ENCODE data around the gene FAM43A. TPM values are rescaled to one million over a fixed set of nuclear protein-coding genes. Genes with fewer than 3 reads are reported as not detected.

Gene FAM43A
- total RNA-seq, 1 experiment from 2014 or later: 1.3 TPM

- peak overlapping the region; percentile 82 for H3K4me3 Mint-ChIP-seq (ENCODE audit: unreplicated experiment)
- H3K9me3 Mint-ChIP-seq (ENCODE audit: unreplicated experiment): no peaks in the 10 kb centered on the region
- no peak for TF ChIP-seq CTCF (IDR thresholded peaks at IDR 0.05; ENCODE audit: unreplicated experiment)
- peaks cover 40% of the 10 kb centered on the region for H3K4me1 Mint-ChIP-seq (ENCODE audit: insufficient read depth, unreplicated experiment)
- no peaks in the 10 kb centered on the region for H3K27me3 Mint-ChIP-seq (ENCODE audit: insufficient read depth, unreplicated experiment)
- no peak for DNase-seq (ENCODE audit: unreplicated experiment)
- intact Hi-C loops (cut with micrococcal nuclease): no loop called here
- CTCF ChIA-PET: interaction anchor here (0.6 to 1.9 kb wide), 8 partner anchors 165 to 583 kb away, joined by 3 to 6 read pairs (median 3); no protein-coding TSS in a partner anchor
- no TSS peak for BruUV-seq (replicated peaks)
- POLR2A ChIA-PET: interaction anchor here (0.9 to 2.1 kb wide), 14 partner anchors 12 to 584 kb away, joined by 3 to 19 read pairs (median 4); partner anchors contain the start of genes LSG1 and XXYLT1
- no peak overlapping the region for H3K27ac Mint-ChIP-seq (ENCODE audit: low read depth, unreplicated experiment)
- H3K36me3 Mint-ChIP-seq (ENCODE audit: insufficient read depth, unreplicated experiment): no peaks in the 10 kb centered on the region
These were observed 1.3 kb downstream of the FAM43A start for GRCh38 chr3:194686816-194687637.

- intact Hi-C loops (cut with micrococcal nuclease): no loop called here
- ChIA-PET POLR2A (interaction anchor here (1.2 to 1.6 kb wide), 4 partner anchors 12 to 500 kb away, joined by 3 to 8 read pairs (median 5); no protein-coding TSS in a partner anchor), CTCF (interaction anchor here (0.6 to 1.9 kb wide), 4 partner anchors 216 to 582 kb away, joined by 3 to 6 read pairs (median 4); no protein-coding TSS in a partner anchor)
- H3K36me3 Mint-ChIP-seq (ENCODE audit: insufficient read depth, unreplicated experiment): no peaks in the 10 kb centered on the region
- H3K27ac Mint-ChIP-seq (ENCODE audit: low read depth, unreplicated experiment): no peak overlapping the region
- H3K4me3 Mint-ChIP-seq (ENCODE audit: unreplicated experiment): no peak overlapping the region
- BruUV-seq (replicated peaks): no TSS peak
- no peak for DNase-seq (ENCODE audit: unreplicated experiment)
- no peaks in the 10 kb centered on the region for H3K27me3 Mint-ChIP-seq (ENCODE audit: insufficient read depth, unreplicated experiment)
- H3K4me1 Mint-ChIP-seq (ENCODE audit: insufficient read depth, unreplicated experiment): peaks cover 39% of the 10 kb centered on the region
- no peaks in the 10 kb centered on the region for H3K9me3 Mint-ChIP-seq (ENCODE audit: unreplicated experiment)
- TF ChIP-seq CTCF (IDR thresholded peaks at IDR 0.05; ENCODE audit: unreplicated experiment): no peak
These were observed 2.0 kb downstream of the FAM43A start for GRCh38 chr3:194687638-194688199.

GRCh38 chr3:194688200-194688740 is 2.6 kb downstream of the FAM43A start:
- no peak for DNase-seq (ENCODE audit: unreplicated experiment)
- no peak for TF ChIP-seq CTCF (IDR thresholded peaks at IDR 0.05; ENCODE audit: unreplicated experiment)
- no peaks in the 10 kb centered on the region for H3K36me3 Mint-ChIP-seq (ENCODE audit: insufficient read depth, unreplicated experiment)
- POLR2A ChIA-PET: interaction anchor here (1.5 kb wide), 1 partner anchor 183 kb away, joined by 7 read pairs; no protein-coding TSS in a partner anchor
- H3K9me3 Mint-ChIP-seq (ENCODE audit: unreplicated experiment): no peaks in the 10 kb centered on the region
- CTCF ChIA-PET: no interaction called here
- intact Hi-C loops (cut with micrococcal nuclease): no loop called here
- H3K4me3 Mint-ChIP-seq (ENCODE audit: unreplicated experiment): no peak overlapping the region
- no peaks in the 10 kb centered on the region for H3K27me3 Mint-ChIP-seq (ENCODE audit: insufficient read depth, unreplicated experiment)
- no peak overlapping the region for H3K27ac Mint-ChIP-seq (ENCODE audit: low read depth, unreplicated experiment)
- H3K4me1 Mint-ChIP-seq (ENCODE audit: insufficient read depth, unreplicated experiment): peaks cover 34% of the 10 kb centered on the region
- BruUV-seq (replicated peaks): no TSS peak

GRCh38 chr3:194688946-194689345 is 3.3 kb downstream of the FAM43A start:
- CTCF ChIA-PET: no interaction called here
- no peak for DNase-seq (ENCODE audit: unreplicated experiment)
- no peaks in the 10 kb centered on the region for H3K27me3 Mint-ChIP-seq (ENCODE audit: insufficient read depth, unreplicated experiment)
- no TSS peak for BruUV-seq (replicated peaks)
- POLR2A ChIA-PET: interaction anchor here (1.0 kb wide), 1 partner anchor 497 kb away, joined by 3 read pairs; no protein-coding TSS in a partner anchor
- no peaks in the 10 kb centered on the region for H3K9me3 Mint-ChIP-seq (ENCODE audit: unreplicated experiment)
- no peaks in the 10 kb centered on the region for H3K36me3 Mint-ChIP-seq (ENCODE audit: insufficient read depth, unreplicated experiment)
- H3K4me1 Mint-ChIP-seq (ENCODE audit: insufficient read depth, unreplicated experiment): peaks cover 29% of the 10 kb centered on the region
- H3K4me3 Mint-ChIP-seq (ENCODE audit: unreplicated experiment): no peak overlapping the region
- H3K27ac Mint-ChIP-seq (ENCODE audit: low read depth, unreplicated experiment): no peak overlapping the region
- no peak for TF ChIP-seq CTCF (IDR thresholded peaks at IDR 0.05; ENCODE audit: unreplicated experiment)
- intact Hi-C loops (cut with micrococcal nuclease): no loop called here
